Testis (tissue), 2 donors: Measurements from ENCODE around the gene RAB6B.

Experiments used
- CTCF ChIP-seq, 3 experiments: fragments of 450-650 bp in 2 of 3; fragments of 200-600 bp in 1 of 3; sonication (generic) in 1 of 3; IDR thresholded peaks; one replicate each; pipeline ENCODE4 v1.5.1; 2016 to 2019; ENCODE audit warnings: antibody characterized with exemption in 3 of 3, mild to moderate bottlenecking in 2 of 3, moderate library complexity in 1 of 3
- POLR2A ChIP-seq: fragments of 450-650 bp; IDR thresholded peaks from one replicate; pipeline ENCODE4 v1.6.1; 2017; ENCODE audit warnings: antibody characterized with exemption, mild to moderate bottlenecking, moderate library complexity

DNA sequence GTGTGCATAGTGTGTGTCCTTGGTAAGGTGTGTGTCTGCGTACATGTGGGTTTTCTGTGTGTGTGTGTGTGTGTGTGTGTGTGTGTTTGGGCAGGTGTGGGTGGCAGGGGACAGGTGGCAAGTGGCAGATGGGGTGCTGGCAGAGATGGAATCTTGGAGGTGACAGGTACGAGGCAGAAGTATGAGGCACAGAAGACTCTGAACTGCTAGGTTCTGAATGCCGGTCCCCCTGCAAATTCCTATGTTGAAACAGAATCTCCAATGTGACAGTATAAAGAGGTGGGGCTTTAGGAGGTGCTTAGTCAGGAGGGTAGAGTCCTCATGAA is 60.3 kb downstream of the RAB6B start:
- TF ChIP-seq CTCF (IDR thresholded peaks at IDR 0.05) (no peak), POLR2A (no peak)
